Stomach (tissue), 4 donors: ENCODE data around the gene PDE8A.

ENCODE experiments used
- CTCF ChIP-seq, 7 experiments: fragments of 450-650 bp in 4 of 7; fragments of 200-600 bp in 3 of 7; sonication (generic) in 3 of 7; IDR thresholded peaks; one replicate each; pipeline ENCODE4 v1.5.1; 2016 to 2019; ENCODE audit warnings: antibody characterized with exemption in 7 of 7, control low read depth in 2 of 7, mild to moderate bottlenecking in 1 of 7
- EP300 ChIP-seq: sonication (generic); formaldehyde crosslinking; IDR thresholded peaks from one replicate; pipeline ENCODE4 v1.6.1; 2017; ENCODE audit warnings: antibody characterized with exemption
- POLR2A ChIP-seq, 4 donors: fragments of 450-650 bp; IDR thresholded peaks; one replicate each; pipeline ENCODE4 v1.6.1; 2016; ENCODE audit warnings: antibody characterized with exemption in 4 of 4, control low read depth in 2 of 4, mild to moderate bottlenecking in 1 of 4, moderate library complexity in 1 of 4

- TF ChIP-seq CTCF (IDR thresholded peaks at IDR 0.05) (no peak), POLR2A (IDR thresholded peaks at IDR 0.05) (no peak), EP300 (no peak)
Observed at GRCh38 chr15:85029221-85029620, 47.6 kb downstream of the PDE8A start.
